IPS-11a (cell line): ENCODE results near the gene UBE3C.

ENCODE experiments used
- H3K4me3 ChIP-seq: one replicate; pipeline ENCODE4 v1.5.1; 2013; ENCODE audit warnings: low read depth, low read length, control low read depth

Gene UBE3C

DNA sequence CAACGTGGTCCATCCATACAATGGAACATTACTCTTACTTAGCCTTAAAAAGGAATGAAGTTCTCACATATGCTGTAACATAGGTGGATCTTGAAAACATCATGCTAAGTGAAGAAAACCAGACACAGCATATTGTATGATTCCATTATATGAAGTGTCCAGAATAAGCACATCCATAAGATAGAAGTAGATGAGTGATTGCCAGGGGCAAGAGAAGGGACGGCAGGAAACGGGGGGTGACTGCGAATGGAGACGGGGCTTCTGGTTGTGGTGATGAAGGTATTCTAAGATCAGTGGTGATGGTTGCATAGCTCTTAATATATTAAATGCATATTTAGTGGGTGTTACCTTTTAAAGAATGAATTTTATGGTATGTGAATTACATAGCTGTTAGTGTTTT, 29.8 kb downstream of the UBE3C start:
- H3K4me3 ChIP-seq = no peak overlapping the region

DNA sequence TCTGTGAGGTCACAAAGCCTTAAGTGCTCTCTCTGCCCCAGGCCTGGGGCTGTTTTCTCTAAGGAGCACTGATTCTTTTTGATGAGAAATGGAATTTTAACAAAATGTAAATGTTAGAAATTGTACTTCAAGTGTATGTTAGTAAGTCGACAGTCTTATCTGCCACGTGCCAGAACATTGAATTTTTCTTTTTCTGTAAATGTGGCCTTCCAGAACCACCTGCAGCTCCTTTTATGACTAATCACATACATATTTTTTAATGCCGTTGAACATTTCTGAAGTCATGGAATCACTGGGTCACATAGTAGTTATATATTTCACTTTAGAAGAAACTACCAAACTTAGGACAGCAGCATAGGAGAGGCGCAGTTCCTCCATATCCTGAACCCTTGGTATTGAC, 38.0 kb downstream of the UBE3C start:
- H3K4me3 ChIP-seq = no peak overlapping the region

DNA sequence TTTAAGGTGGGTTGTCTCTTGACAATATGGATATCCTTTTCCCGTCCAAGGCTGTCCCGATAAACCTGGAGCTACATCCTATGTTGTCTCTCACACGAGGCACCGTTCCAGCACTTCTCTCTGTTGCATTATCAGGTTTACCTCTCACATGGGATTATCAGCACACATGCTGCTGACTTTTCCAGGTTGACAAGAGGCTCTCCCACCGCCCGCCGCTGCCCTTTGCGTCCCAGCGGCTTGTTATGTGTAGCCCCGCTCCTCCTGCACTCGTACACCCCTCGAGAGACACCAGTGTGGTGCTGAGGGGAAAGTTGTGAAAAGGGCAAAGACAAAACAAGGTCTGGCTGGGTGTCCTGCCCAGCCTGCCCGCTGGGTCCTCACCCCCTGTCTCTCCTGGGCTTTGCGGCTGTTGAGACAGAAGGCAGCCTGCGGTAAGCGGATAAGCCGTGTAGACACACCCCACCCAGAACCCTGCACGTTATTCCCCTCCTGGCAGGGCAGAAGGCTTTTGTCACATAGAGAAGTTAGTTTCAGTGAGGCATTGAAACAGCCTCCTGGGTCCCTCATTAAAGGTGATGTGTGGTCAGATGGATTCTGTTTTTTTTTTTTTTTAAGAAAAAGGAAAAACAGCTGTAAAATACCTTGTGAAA, 38.7 kb downstream of the UBE3C start:
- no peak overlapping the region for H3K4me3 ChIP-seq

DNA sequence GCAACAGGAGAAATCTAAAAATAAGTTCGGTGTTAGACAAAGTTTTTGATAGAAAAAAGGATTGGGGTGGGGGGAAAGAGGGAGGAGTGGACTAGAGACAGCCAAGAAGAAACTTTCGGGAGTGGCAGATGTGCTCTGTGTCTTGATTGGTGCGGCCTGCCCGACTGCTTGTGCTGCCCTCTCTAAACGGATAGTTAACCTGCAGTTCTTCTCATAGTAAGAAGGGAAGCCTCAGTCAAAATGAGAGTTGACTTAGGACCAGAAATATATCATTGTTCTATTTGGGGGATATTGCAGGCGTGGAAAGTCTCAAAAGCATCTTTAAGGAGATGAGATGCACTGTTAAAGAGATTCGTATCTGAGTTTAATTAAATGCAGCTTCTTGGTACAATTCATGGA, 39.3 kb downstream of the UBE3C start:
- no peak overlapping the region for H3K4me3 ChIP-seq

DNA sequence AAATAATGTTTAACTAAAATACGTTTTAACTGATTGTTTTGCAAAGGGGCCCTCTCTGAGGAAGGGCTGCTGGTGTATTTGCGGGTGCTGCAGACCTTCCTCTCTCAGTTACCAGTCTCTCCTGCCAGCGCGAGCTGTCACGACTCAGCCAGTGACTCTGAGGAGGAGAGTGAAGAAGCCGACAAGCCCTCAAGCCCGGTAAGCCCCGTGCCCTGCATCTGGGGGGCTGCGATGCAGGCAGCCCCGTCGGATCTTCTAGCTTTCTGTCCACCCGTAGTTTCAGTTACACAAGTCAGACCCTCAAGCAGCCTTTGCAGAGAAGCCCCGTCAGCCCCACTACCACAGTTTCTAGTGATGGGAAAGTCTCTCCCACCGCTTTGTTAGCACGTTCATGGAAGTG, 45.1 kb downstream of the UBE3C start:
- no peak overlapping the region for H3K4me3 ChIP-seq

DNA sequence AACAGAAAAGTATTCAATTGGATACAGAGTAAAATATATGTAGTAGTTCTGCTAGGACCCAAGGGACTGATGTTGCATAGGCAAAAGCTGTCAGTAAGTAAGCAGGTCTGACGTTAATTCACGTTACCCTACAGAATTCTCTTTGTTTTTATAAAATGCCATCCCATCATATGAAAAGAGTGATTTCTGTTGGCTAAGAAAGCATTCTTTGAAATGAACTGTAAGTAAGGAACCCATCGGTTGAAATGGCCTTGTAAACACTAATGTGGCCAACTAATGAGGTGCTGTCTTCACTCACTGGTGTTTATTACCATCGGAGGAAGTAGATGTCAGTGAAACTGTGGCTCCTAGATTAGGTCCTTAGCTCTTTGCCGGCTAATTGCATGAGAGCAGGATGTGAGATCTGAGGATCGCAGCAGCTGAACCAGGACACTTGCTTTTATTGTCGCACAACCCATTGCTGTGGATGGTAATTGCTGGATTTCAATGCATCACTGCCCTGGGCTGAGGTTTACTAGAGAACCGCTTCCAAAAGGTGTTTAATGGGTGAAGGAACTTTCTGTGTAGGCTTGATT, 49.5 kb downstream of the UBE3C start:
- H3K4me3 ChIP-seq = no peak overlapping the region

DNA sequence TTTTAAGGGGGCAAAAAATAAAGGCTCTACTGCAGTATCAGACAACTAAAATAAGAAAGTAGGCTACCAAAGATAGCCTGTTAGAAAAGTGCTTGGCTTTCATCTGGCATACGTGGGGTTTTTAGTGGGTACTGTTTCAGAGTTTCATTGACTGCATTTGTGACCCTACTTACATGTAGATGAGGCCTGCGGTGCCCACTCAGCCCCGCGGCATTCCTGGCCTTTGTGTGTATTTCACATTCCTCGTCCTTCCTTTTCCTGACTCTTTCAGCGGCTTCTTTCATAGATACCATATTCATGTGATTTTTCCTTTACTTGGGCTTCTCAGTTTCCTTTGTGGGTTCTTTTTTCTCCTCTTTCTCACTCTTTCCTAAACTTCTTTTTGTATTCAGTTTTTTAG, 50.7 kb downstream of the UBE3C start:
- no peak overlapping the region for H3K4me3 ChIP-seq

DNA sequence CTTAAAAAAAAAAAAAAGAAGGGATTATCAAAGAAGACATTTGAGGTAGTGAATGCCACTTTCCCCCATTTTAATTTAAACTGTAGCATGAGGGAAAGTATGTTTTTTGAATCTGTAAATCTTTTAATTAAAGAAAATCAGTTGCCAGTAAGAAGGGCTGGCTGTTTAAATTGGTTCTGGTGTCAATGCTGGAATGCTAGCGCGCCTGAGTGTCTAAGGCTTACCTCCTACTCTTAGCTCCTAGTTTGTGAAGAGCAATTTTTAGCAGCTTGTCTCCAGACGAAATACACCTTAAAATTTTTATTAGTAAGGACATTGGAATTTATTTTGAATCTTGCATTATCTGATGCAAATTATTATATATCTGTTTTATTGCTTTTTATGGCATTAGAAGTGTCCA, 54.1 kb downstream of the UBE3C start:
- no peak overlapping the region for H3K4me3 ChIP-seq

DNA sequence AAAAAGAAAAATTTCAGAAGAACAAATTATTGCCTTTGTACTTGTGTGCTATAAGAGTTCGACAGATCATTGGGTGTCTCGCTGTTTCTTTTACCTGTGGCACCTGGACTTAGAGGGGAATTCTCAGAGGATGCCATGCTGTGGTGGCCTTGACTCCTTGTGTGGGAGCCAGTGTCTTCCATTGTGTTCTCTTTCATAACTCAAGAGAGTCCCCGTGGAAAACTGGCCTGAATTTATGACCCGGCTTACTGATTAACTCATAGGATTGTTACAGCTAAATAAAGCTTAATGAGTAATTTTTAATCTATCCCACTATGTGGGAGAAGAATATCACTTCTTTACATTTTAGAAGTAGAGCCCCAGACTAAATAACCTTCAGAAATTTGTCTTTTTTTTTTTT, 54.5 kb downstream of the UBE3C start:
- H3K4me3 ChIP-seq = no peak overlapping the region

DNA sequence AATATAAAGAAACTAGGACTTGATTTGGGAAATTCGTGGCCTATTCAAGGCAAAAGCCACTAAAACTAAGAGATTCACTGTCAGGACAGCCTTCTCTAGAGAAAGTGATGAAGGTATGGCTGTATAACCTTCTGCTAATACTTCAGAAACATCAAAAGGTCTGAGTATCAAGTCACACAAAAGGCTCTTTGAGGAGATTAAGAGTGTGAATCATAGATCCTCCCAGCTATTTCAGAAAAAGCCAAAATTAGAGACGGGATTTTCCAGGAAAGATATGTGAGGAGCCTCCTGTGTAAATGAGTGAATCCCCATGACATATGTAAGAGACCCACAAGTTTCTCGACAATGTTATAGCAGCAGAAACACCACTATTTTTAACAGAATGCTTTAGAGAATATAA, 56.2 kb downstream of the UBE3C start:
- H3K4me3 ChIP-seq = no peak overlapping the region

DNA sequence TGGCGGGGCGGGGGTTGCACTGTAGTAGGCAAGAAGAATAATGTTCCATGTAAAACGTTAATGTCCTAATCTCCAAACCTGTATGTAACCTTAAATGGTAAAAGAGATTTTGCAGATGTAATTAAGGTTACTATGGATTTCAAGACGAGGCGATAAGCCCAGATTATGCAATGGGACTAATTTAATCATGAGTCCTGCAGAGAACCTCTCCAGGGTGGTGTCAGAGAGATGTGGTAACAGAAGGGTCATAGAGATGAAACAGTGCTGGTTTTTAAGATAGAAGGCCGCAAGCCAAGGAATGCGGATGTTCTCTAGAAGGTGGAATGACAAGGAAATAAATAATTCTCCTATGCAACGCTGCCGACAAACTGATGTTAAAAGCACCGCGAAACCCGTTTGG, 57.1 kb downstream of the UBE3C start:
- no peak overlapping the region for H3K4me3 ChIP-seq

DNA sequence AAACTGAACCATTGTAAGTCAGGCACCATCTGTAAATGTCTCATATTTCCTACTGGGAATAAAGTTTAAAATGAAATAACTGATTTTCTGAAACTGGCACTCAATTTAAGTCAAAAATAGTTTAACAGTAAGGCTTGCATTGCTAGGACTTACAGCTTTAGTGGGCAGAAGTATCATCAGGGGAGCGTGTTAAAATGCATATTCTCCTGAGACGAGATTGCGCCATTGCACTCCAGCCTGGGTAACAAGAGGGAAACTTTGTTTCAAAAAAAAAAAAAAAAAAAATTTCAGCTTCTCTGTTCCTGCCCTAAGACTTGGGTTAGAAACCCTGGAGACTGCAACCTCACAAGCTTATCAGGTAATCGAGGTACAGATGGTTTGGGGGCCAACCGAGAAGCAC, 65.4 kb downstream of the UBE3C start:
- no peak overlapping the region for H3K4me3 ChIP-seq

DNA sequence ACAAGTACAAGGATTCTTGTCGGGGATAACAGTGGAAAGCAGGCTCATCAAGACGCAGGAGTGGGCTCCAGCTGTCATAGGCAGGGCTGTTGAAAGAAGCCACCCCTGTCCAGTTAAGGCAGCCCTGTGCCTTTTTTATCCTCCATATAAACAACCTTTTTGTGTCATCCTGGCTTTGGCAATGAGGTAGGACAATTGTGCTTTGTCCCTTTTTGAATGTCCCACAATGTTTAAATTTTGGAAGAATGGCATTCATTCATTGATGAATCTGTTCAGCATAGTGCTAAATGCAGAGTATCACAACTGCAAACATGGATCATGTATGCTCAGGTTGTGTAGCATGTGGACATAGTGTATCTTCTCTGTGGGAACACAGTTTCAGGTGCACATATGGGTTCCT, 66.7 kb downstream of the UBE3C start:
- H3K4me3 ChIP-seq = no peak overlapping the region

DNA sequence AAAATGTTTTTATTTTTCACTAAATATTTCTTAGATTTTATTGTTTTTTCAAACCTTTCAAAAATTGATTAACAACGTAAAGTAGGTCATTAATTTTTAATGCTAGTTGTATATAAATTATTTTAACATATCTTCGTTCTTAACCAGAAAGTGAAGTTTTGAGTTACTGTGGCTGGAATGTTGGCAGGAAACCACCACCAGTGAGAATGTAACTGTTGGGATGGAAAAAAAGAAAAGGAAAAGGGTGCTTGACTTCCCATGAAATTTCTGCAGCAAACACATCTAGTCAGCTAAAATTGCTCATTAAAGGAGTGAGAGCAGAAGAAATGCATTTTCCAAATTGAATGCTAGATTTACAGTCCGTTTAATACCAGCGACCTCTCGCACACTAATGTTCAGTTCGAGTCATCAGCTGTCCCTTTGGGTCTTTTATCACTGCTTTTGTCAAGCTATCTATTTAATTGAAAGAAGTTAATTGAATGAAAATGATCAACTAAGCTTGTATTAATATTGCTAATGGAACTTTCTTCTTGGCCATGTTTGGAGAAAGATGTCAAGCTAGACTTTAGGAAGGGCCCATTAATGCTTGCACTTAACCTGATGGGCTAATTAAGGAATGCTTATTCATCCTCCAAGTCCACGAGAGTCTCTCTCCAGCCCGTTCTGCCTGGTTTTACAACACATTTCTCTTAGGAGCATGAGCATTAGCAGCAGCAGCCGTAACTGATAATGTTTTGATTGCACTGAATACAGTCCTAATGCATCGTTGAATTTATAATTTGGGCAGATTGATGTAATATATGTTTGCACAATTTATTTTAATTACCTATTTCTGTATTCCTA, 70.1 kb downstream of the UBE3C start:
- H3K4me3 ChIP-seq = no peak overlapping the region

DNA sequence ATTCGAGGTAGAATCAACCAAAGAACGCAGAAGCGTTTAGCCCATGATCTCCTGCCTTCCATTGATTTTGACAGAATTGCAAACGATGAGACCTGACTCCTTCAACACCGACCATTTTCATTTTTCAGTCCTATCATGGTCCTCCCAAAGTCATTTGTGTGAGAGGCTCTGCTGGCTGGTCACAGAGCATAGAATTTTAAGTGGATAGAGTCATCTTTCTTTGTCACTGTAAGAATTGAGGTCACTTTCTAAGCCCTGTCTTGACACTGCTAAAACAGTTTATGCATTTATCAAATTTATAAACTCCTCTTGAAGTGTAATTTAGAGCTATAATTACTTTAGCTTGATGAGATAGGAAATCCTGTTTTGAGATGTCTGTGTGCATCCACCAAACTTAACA, 72.0 kb downstream of the UBE3C start:
- no peak overlapping the region for H3K4me3 ChIP-seq

DNA sequence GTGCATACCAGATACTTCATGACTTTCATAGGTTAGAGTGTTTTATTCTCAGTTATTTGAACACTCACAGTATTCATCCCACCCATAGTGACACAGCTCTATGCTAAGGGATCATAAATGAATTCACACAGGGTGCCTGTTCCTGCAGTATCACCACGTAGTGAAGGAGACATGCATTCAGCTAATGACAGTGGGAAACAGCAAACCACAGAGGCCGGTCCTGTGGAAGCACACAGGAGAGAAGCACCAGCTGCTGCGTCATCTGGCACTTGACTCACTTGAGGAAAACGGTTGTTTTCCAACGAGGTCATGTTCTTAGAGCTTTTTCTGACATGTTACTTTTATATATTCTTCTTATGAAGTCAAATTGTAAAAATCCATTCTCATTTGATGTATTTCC, 73.0 kb downstream of the UBE3C start:
- no peak overlapping the region for H3K4me3 ChIP-seq

DNA sequence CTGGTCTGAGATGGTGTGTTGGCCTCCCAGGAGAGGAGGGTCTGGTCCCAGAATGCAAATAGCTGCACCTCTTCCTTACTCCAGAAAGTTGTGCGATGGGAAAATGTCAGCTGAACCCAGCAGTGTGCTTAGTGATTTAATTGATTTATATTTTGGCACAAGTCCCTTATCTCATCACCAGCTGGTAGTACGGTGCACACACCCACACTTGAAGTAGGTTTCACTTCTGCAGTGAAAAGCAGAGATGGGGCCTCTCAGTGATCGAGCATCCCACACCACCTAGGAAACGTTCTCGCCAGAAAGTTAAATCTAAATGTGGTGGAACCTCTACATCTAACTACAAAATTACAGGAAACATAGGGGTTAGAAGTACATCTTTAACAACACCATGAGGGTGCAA, 80.4 kb downstream of the UBE3C start:
- no peak overlapping the region for H3K4me3 ChIP-seq

DNA sequence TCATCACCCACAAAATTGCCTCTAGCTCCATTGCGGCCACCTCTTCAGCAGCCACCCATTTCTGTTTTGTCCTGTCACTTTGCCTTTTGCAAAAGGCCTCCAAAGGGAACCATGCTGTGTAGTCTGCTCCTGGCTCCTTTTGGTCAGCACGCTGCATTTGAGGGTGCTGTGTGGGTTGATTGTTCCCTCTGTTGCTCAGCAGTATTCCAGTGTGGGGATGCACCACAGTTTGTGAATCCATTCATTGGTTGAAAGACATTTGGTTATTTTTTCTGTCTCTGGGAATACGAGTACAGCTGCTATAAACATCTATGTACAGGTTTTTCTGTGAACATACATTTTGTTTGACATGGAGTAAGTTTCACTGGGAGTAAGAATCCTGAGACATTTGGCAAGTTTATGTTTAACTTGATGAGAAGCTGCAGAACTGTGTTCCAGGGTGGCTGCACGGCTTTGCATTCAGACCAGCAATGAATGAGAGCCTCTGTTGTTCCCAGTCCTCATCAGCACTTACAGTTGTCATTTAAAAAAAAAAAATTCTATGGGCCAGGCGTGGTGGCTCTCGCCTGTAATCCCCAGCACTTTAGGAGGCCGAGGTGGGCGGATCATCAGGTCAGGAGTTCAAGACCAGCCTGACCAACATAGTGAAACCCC, 82.3 kb downstream of the UBE3C start:
- H3K4me3 ChIP-seq = no peak overlapping the region

DNA sequence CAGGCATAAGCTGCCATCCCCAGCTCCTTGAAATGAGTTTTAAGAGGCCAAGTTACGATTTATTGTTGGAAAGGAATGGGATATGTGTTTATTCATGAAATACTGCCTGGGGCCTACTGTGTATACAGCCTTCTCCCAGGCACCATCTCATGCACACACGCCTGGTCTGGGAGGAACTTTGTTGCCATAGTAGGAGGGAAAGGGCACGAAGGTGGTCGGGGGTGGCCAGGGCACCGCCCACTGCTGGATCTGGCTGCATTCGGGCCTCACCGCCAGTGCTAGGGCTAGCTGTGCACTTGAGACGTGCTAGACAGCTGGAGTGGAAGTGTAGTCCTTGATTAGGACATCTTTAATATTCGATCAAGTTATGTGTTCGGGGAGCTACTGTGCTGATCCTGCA, 84.0 kb downstream of the UBE3C start:
- H3K4me3 ChIP-seq = no peak overlapping the region

DNA sequence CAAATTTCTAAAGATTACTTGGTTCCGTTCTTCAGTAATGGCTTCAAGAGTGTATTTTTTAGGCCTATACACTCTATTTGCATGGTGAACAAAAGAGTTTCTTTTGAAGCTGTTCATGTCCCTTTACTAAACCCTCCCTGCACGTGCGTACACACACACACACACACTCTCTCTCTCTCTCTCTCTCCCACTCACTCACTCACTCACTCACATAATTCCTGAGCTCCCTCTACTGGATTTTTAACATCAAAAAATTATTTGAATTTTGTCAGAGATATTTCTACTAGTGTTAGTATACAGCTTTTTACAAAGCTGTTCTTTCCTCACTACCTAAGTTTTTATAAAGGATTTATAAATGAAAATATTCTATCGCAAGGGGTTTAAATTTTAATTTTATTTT, 85.9 kb downstream of the UBE3C start:
- no peak overlapping the region for H3K4me3 ChIP-seq

DNA sequence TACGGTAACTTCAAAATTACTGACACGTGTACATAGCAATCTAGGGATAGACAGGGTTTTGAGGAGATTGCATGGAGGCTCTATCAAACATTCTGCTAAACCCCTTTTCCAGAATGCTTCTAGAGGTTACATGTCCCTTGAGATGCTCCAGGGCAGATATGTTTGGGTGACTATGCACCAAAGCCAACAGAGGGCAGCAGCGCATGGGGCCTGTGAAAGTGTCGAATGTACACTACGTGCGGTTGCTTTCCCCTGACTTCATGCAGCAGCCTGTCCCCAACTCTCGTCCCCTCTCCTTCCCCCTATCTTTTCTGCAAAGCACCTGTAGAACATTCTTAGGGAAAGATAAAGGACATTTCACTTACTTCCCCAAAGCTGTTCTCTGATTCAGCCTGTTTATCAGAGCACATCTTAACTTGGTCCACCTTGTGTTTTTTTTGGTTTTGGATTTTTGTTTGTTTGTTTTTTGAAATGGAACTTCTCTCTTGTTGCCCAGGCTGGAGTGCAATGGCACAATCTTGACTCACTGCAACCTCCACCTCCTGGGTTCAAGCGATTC, 90.2 kb downstream of the UBE3C start:
- H3K4me3 ChIP-seq = no peak overlapping the region

DNA sequence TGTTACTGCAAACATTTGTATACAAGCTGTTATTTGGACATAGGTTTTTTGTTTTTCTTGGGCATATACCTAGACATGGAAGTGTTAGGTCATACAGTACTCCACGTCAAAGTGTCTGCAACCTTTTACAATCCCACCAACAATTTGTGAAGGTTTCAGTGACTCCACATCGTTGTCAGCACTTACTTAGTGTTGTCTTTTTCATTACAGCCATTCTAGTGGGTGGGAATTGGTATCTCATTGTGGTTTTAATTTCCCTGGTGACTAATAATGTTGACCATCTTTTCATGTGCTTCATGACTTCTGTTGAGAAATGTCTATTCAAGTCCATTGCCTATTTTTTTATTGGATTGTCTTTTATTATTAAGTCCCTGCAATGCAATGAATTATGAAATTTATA, 95.0 kb downstream of the UBE3C start:
- no peak overlapping the region for H3K4me3 ChIP-seq
